Heart right ventricle (tissue), 16 donors: ENCODE data around the gene OR2L2. TPM values are rescaled to one million over a fixed set of nuclear protein-coding genes. Genes with fewer than 3 reads are reported as not detected.

Experiments
- ATAC-seq, 8 donors: fragments of 200-7000 bp; cut with Tn5 transposase; one replicate each; pipeline ENCODE4 v1.9.1; 2020; ENCODE audit warnings: mild to moderate bottlenecking in 8 of 8, moderate library complexity in 8 of 8, moderate number of reproducible peaks in 1 of 8
- DNase-seq, 2 donors: peaks; one replicate each; pipeline ENCODE4 v3.0.0-alpha.2; 2020
- H3K27ac ChIP-seq, 10 donors: fragments of 200-600 bp; sonication (generic) in 2 of 10; one replicate each; pipeline versions ENCODE4 v1.5.0 to v1.8.0; 2020 to 2022; ENCODE audit warnings: mild to moderate bottlenecking in 3 of 10
- H3K27me3 ChIP-seq, 7 donors: fragments of 200-600 bp; one replicate each; pipeline ENCODE4 v1.8.0; 2021 to 2022; ENCODE audit warnings: mild to moderate bottlenecking in 2 of 7
- H3K36me3 ChIP-seq, 9 donors: fragments of 200-600 bp; sonication (generic) in 1 of 9; one replicate each; pipeline versions ENCODE4 v1.5.0 to v1.8.0; 2020 to 2022; ENCODE audit warnings: mild to moderate bottlenecking in 2 of 9
- H3K4me1 ChIP-seq, 9 donors: fragments of 200-600 bp; sonication (generic) in 1 of 9; one replicate each; pipeline versions ENCODE4 v1.5.0 to v1.8.0; 2020 to 2022; ENCODE audit warnings: mild to moderate bottlenecking in 4 of 9
- H3K4me3 ChIP-seq, 10 donors: fragments of 200-600 bp; sonication (generic) in 2 of 10; one replicate each; pipeline versions ENCODE4 v1.5.0 to v1.8.0; 2020 to 2022; ENCODE audit warnings: mild to moderate bottlenecking in 7 of 10, moderate library complexity in 2 of 10
- H3K9me3 ChIP-seq, 11 donors: fragments of 200-600 bp in 10 of 11; sonication (generic) in 2 of 11; one replicate each; pipeline versions ENCODE4 v1.5.0 to v1.8.0; 2013 to 2022; ENCODE audit warnings: mild to moderate bottlenecking in 2 of 11, control low read depth in 1 of 11, moderate library complexity in 1 of 11
- CTCF ChIP-seq, 9 donors: fragments of 200-600 bp; sonication (generic) in 2 of 9; IDR thresholded peaks; one replicate each; pipeline versions ENCODE4 v1.5.0 to v1.8.0; 2021 to 2022; ENCODE audit warnings: antibody characterized with exemption in 9 of 9, mild to moderate bottlenecking in 5 of 9, moderate library complexity in 1 of 9
- WGBS, 2 donors: extraction: QIAGEN DNeasy Blood & Tissue Kit; methylation state at CpG; one replicate each; pipeline ENCODE4 v1.1.7; 2013; ENCODE audit warnings: inconsistent platforms in 1 of 2; 5-methylcytosine and 5-hydroxymethylcytosine counted together
- intact Hi-C, 10 donors: fragments of 100-400 bp; cut with DNase I; formaldehyde crosslinking; loops; one replicate each; pipeline versions ENCODE4 v1.11.1 to v1.14.2; 2022
- long read RNA-seq, 3 donors: library from polyadenylated mRNA; unstranded; transcript quantifications; one replicate each; pipeline ENCODE4 v2.0.0, GENCODE V29; 2020 to 2021
- polyA plus RNA-seq, 2 donors: library from polyadenylated mRNA; stranded (reverse); fragments of 200-250 nt; gene quantifications; one replicate each; pipeline ENCODE4 v1.2.3, GENCODE V29; 2013
- total RNA-seq, 10 donors: library from RNA; stranded (reverse); fragmentation: NEBNext Ultra II Directional in 3 of 10; extraction: Animal tissue kit (Norgen Biotek cat#: 25700) in 3 of 10; gene quantifications; one replicate each; pipeline versions ENCODE4 v1.2.1 to v1.2.4, GENCODE V29; 2021 to 2023
- donor health status: Arrhythmogenic right ventricular cardiomyopathy.
- donor health status: ischemic (EF 13 %, LVEDD 7.1; RV severe dilation, severe dysfunction).
- donor health status: healthy with polysubstance abuse.
- donor health status: DM: no; HTN: yes; CAD: no.
- donor health status: DM: no; HTN: no; CAD: no.
- donor health status: ischemic (EF 25% LVEDD 6.9; RV normal size, moderate dysfunction).
- donor health status: ischemic (EF 25% LVEDD 5.7; RV mildly dilated, moderate dysfunction).
- donor health status: healthy.
- donor health status: DM: yes; HTN: yes; CAD: no.
- donor health status: Ischemic cardiomyopathy.
- donor health status: ischemic (EF 35%, LVEDD 5.7; RV mildly dilated, moderate dysfunction).
- donor health status: nonischemic (EF 11% LVEDD 7.7; RV severe dilation, severe dysfunction).
- donor health status: DM: yes; HTN: yes; CAD: no.
- donor health status: PGD.
- donor health status: ischemic (EF 29% LVEDD 5.4; RV normal size, mild dysfunction).
- donor health status: nonischemic (EF 23%, LVEDD 6.1; RV moderate dilation, normal function).

OR2L2 gene, protein sequence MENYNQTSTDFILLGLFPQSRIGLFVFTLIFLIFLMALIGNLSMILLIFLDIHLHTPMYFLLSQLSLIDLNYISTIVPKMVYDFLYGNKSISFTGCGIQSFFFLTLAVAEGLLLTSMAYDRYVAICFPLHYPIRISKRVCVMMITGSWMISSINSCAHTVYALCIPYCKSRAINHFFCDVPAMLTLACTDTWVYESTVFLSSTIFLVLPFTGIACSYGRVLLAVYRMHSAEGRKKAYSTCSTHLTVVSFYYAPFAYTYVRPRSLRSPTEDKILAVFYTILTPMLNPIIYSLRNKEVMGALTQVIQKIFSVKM
- total RNA-seq (under 1 TPM in 1 of 10 donors, not detected in 9; 0.07 TPM), polyA plus RNA-seq (not detected)
- long read RNA-seq, donor 1 = 0 reads
- long read RNA-seq, donor 2 = 0 reads
- long read RNA-seq, donor 3 = 0 reads

DNA sequence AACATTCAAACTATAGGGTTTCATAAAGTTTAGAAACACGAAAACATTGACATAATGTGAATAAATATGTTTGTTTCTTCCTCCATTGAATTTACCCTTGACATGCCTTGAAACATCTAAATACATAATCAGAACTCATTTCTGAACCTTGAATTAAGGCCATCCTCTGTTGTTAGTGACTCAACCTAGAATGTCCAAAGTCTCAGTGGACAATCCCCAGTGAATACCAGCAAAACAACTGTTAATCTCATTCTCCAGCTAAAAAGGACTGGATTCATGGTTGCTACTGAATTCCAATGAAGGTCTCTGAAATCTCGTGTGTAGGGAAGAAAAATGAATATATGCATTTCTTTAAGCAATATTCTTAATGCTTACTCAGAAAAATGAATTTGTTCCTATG, at the start of gene OR2L2:
TSS of gene OR2L2 (plus strand) at position 301 of the 400 bp plus-strand sequence. CDS start 8,198 bp downstream, outside the sequence.
- no peaks in the 10 kb centered on the region for H3K4me1 ChIP-seq
- H3K4me3 ChIP-seq = no peak within 1 kb of the TSS
- H3K27ac ChIP-seq = no peak within 1 kb of the TSS
- H3K9me3 ChIP-seq = peaks cover 0 to 42% (median 8%) of the 10 kb centered on the region in 11 donors
- intact Hi-C loops = no loop called here
- no peaks in the 10 kb centered on the region for H3K27me3 ChIP-seq
- no peak for TF ChIP-seq CTCF (IDR thresholded peaks at IDR 0.05)
- ATAC-seq (no peak), DNase-seq (no peak)
- WGBS, 2 donors = 27 to 32% methylated on average over 2 of the region's 2 CpGs
- H3K36me3 ChIP-seq = no peaks in the 10 kb centered on the region

DNA sequence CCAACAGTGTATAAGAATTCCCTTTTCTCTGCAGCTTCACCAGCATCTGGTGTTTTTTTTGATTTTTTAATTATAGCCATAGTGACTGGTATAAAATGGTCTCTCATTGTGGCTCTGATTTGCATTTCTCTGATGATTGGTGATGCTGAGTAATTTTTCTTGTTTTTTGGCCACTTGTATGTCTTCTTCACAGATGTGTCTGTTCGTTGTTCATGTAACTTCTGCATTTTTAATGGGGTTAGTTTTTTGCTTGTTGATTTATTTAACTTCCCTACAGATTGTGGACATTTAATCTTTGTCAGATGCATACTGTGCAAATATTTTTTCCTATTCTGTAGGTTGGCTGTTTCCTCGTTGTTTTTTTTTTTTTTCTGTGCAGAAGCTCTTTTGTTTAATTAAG, 36.9 kb upstream of the OR2L2 start:
- H3K27me3 ChIP-seq = no peaks in the 10 kb centered on the region
- 41 to 66% methylated on average over 2 of the region's 2 CpGs for WGBS, 2 donors
- no peak for ATAC-seq
- no peak for DNase-seq
- no peak overlapping the region for H3K4me3 ChIP-seq
- no peak for TF ChIP-seq CTCF (IDR thresholded peaks at IDR 0.05)
- H3K27ac ChIP-seq = no peak overlapping the region
- H3K9me3 ChIP-seq = peaks cover 0 to 6% (median 0%) of the 10 kb centered on the region in 11 donors
- no peaks in the 10 kb centered on the region for H3K4me1 ChIP-seq
- H3K36me3 ChIP-seq = no peaks in the 10 kb centered on the region
- intact Hi-C loops = no loop called here

DNA sequence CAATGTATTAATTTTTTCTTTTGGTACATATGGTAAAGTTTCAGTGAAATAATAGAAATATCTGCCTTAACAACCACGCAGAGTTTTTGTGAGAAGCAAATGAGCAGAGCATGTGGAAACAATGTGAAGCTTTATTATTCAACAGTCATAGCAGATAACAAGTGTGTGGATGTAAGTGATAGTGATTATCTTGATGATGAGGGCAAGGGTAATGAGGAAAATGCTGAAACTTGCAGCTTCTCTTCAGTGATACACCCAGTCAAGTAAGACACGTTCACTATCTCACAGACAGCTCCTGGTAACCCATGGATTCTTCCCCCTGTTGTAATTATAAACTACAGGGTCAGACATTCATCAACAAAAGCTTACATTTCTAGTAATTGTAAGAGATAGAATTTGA, 31.1 kb upstream of the OR2L2 start:
- H3K4me3 ChIP-seq = no peak overlapping the region
- WGBS, 2 donors = 33 to 36% methylated on average over 2 of the region's 2 CpGs
- no peak for DNase-seq
- no peaks in the 10 kb centered on the region for H3K4me1 ChIP-seq
- intact Hi-C loops = no loop called here
- no peak overlapping the region for H3K27ac ChIP-seq
- ATAC-seq = no peak
- no peaks in the 10 kb centered on the region for H3K36me3 ChIP-seq
- no peaks in the 10 kb centered on the region for H3K27me3 ChIP-seq
- TF ChIP-seq CTCF (IDR thresholded peaks at IDR 0.05) = no peak
- no peaks in the 10 kb centered on the region for H3K9me3 ChIP-seq

DNA sequence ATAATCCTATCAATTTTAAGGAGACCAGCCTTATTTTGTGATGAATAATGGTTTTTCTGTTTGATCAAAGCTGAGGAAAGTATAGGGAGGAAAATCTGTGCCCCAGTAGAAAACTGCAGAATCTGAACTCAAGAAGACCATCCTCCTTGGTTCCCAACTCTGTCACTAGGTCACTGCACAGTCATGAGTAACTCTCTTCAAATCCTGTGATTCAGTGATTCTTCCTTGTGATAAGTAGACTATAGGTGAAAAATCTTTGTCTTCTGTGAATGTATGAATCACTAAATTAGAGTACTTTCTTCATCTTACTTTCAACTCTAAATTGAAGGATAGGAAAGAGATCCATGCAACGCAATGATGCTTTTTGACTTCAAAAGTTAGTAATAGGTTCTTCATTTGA, 29.7 kb upstream of the OR2L2 start:
- Histone ChIP-seq H3K27ac (no peak overlapping the region), H3K4me1 (no peaks in the 10 kb centered on the region), H3K27me3 (no peaks in the 10 kb centered on the region), H3K36me3 (no peaks in the 10 kb centered on the region), H3K4me3 (no peak overlapping the region), H3K9me3 (no peaks in the 10 kb centered on the region)
- DNase-seq = no peak
- TF ChIP-seq CTCF (IDR thresholded peaks at IDR 0.05) = no peak
- intact Hi-C loops = no loop called here
- 82 to 90% methylated on average over 1 of the region's 1 CpG for WGBS, 2 donors
- no peak for ATAC-seq
